DND-41 (cell line): ENCODE measurements around the gene FTL.

ENCODE experiments used
- ATAC-seq: fragments of 200-7000 bp; cut with Tn5 transposase; 3 replicates; pipeline ENCODE4 v1.9.1; 2021; ENCODE audit warnings: low read depth; ENCODE audit not compliant: insufficient read depth
- DNase-seq: peaks from one replicate; pipeline ENCODE4 v3.0.0-alpha.2; 2020
- H2AFZ ChIP-seq: 2 replicates; pipeline ENCODE4 v1.6.0; 2012; ENCODE audit warnings: low read depth, low read length
- H3K27ac ChIP-seq: 2 replicates; pipeline ENCODE4 v1.5.1; 2012; ENCODE audit warnings: low read length, inconsistent platforms
- H3K27me3 ChIP-seq: fragments of 200-600 bp; sonication (generic); 2 replicates; pipeline ENCODE4 v1.6.0; 2012; ENCODE audit warnings: low read length, mild to moderate bottlenecking, inconsistent platforms; ENCODE audit not compliant: insufficient read depth, poor library complexity
- H3K36me3 ChIP-seq: 2 replicates; pipeline ENCODE4 v1.5.1; 2012; ENCODE audit warnings: low read length, inconsistent platforms; ENCODE audit not compliant: insufficient read depth
- H3K4me1 ChIP-seq: 2 replicates; pipeline ENCODE4 v1.5.1; 2012; ENCODE audit warnings: mild to moderate bottlenecking, low read length; ENCODE audit not compliant: insufficient read depth
- H3K4me2 ChIP-seq: 2 replicates; pipeline ENCODE4 v1.6.0; 2012; ENCODE audit warnings: mild to moderate bottlenecking, moderate library complexity, low read length, inconsistent platforms; ENCODE audit not compliant: insufficient read depth
- H3K4me3 ChIP-seq, 2 experiments: fragments of 200-600 bp in 1 of 2; shearing (Covaris generic) in 1 of 2; 2 replicates each; pipeline ENCODE4 v1.5.1; 2012 to 2016; ENCODE audit warnings: inconsistent platforms in 2 of 2, low read length in 2 of 2, mild to moderate bottlenecking in 2 of 2, low read depth in 1 of 2, moderate library complexity in 1 of 2
- H3K79me2 ChIP-seq: 2 replicates; pipeline ENCODE4 v1.6.0; 2012; ENCODE audit warnings: low read length, inconsistent platforms; ENCODE audit not compliant: insufficient read depth
- H3K9ac ChIP-seq: 2 replicates; pipeline ENCODE4 v1.6.0; 2012; ENCODE audit warnings: low read depth, mild to moderate bottlenecking, inconsistent platforms, low read length, moderate library complexity
- H3K9me3 ChIP-seq: 2 replicates; pipeline ENCODE4 v1.5.1; 2012; ENCODE audit warnings: low read length, moderate library complexity, mild to moderate bottlenecking, inconsistent platforms; ENCODE audit not compliant: insufficient read depth, severe bottlenecking
- H4K20me1 ChIP-seq: 2 replicates; pipeline ENCODE4 v1.6.0; 2012; ENCODE audit warnings: low read length; ENCODE audit not compliant: insufficient read depth
- CTCF ChIP-seq: IDR thresholded peaks from 2 replicates; pipeline ENCODE4 v1.5.1; 2012; ENCODE audit warnings: borderline replicate concordance, low read length, moderate library complexity, mild to moderate bottlenecking; ENCODE audit not compliant: poor library complexity, severe bottlenecking; ENCODE audit errors: extremely low read depth
- EZH2 ChIP-seq: IDR thresholded peaks from 3 replicates; pipeline ENCODE4 v1.6.1; 2012; ENCODE audit warnings: borderline replicate concordance, low read depth, mild to moderate bottlenecking, moderate library complexity, low read length, inconsistent platforms; ENCODE audit not compliant: severe bottlenecking

Gene FTL

GRCh38 chr19:48945415-48945814 is 19.7 kb upstream of the FTL start:
- TF ChIP-seq EZH2 (no peak), CTCF (no peak)
- H2AFZ ChIP-seq = no peak overlapping the region
- no peaks in the 10 kb centered on the region for H3K4me1 ChIP-seq
- ATAC-seq = no peak
- no peaks in the 10 kb centered on the region for H3K27me3 ChIP-seq
- H3K4me3 ChIP-seq = no peak overlapping the region
- no peak overlapping the region for H3K27ac ChIP-seq
- no peaks in the 10 kb centered on the region for H4K20me1 ChIP-seq
- H3K9me3 ChIP-seq = peaks cover 12% of the 10 kb centered on the region
- DNase-seq = no peak
- H3K36me3 ChIP-seq = no peaks in the 10 kb centered on the region
- no peak overlapping the region for H3K4me2 ChIP-seq
- H3K79me2 ChIP-seq = no peaks in the 10 kb centered on the region
- no peak overlapping the region for H3K9ac ChIP-seq

- Histone ChIP-seq H3K4me1 (no peaks in the 10 kb centered on the region), H3K4me2 (no peak overlapping the region), H2AFZ (no peak overlapping the region), H3K9me3 (peaks cover 12% of the 10 kb centered on the region), H3K4me3 (no peak overlapping the region), H3K9ac (no peak overlapping the region), H3K27ac (no peak overlapping the region), H4K20me1 (no peaks in the 10 kb centered on the region), H3K27me3 (no peaks in the 10 kb centered on the region), H3K36me3 (no peaks in the 10 kb centered on the region), H3K79me2 (no peaks in the 10 kb centered on the region)
- ATAC-seq (no peak), DNase-seq (no peak)
- TF ChIP-seq EZH2 (no peak), CTCF (no peak)
These were observed 19.3 kb upstream of the FTL start for GRCh38 chr19:48945817-48946216.

GRCh38 chr19:48946463-48947257 is 18.4 kb upstream of the FTL start:
- no peaks in the 10 kb centered on the region for H4K20me1 ChIP-seq
- H3K79me2 ChIP-seq = no peaks in the 10 kb centered on the region
- H3K27ac ChIP-seq = no peak overlapping the region
- no peaks in the 10 kb centered on the region for H3K4me1 ChIP-seq
- H2AFZ ChIP-seq = no peak overlapping the region
- DNase-seq = no peak
- H3K4me3 ChIP-seq = no peak overlapping the region
- no peaks in the 10 kb centered on the region for H3K36me3 ChIP-seq
- H3K9ac ChIP-seq = no peak overlapping the region
- peaks cover 12% of the 10 kb centered on the region for H3K9me3 ChIP-seq
- TF ChIP-seq EZH2 = no peak
- no peak for TF ChIP-seq CTCF
- ATAC-seq = no peak
- H3K27me3 ChIP-seq = no peaks in the 10 kb centered on the region
- H3K4me2 ChIP-seq = no peak overlapping the region

GRCh38 chr19:48947258-48947542 is 17.9 kb upstream of the FTL start:
- H3K27ac ChIP-seq = no peak overlapping the region
- H3K27me3 ChIP-seq = no peaks in the 10 kb centered on the region
- no peaks in the 10 kb centered on the region for H3K79me2 ChIP-seq
- H3K4me1 ChIP-seq = no peaks in the 10 kb centered on the region
- H2AFZ ChIP-seq = no peak overlapping the region
- no peak overlapping the region for H3K4me3 ChIP-seq
- DNase-seq (no peak), ATAC-seq (no peak)
- peaks cover 12% of the 10 kb centered on the region for H3K9me3 ChIP-seq
- no peak overlapping the region for H3K4me2 ChIP-seq
- H3K9ac ChIP-seq = no peak overlapping the region
- TF ChIP-seq EZH2 (no peak), CTCF (no peak)
- H3K36me3 ChIP-seq = no peaks in the 10 kb centered on the region
- H4K20me1 ChIP-seq = no peaks in the 10 kb centered on the region
